OCI-LY3 (cell line): ENCODE measurements around the gene BCL11A.

Source experiments
- CTCF ChIP-seq: fragments of 200-600, 300-600 bp; sonication (generic); IDR thresholded peaks from 2 replicates; pipeline ENCODE4 v1.5.1; 2014; ENCODE audit warnings: antibody characterized with exemption, low read length, low read depth
- EZH2phosphoT487 ChIP-seq: fragments of 200-600 bp; shearing (Covaris generic); IDR thresholded peaks from 2 replicates; pipeline ENCODE4 v1.6.1; 2018; ENCODE audit warnings: antibody characterized with exemption, mixed run types, low read depth

- TF ChIP-seq CTCF: no peak
- no peak for TF ChIP-seq EZH2phosphoT487
Measured at GRCh38 chr2:60440079-60440766, 113.2 kb downstream of the BCL11A start.
